Cardiac fibroblast (primary cell): ENCODE data around the gene C19orf47.
"Not testable (repeated sequence)": the region's sequence is repeated elsewhere in the genome, so short reads cannot be mapped to it uniquely, and the experiment has no call there.

Source experiments
- DNase-seq, 2 donors: peaks; one replicate each; pipeline versions ENCODE4 v3.0.0 to v3.0.0-alpha.2; 2010; ENCODE audit warnings: low read depth in 2 of 2
- H3K4me3 ChIP-seq, 2 donors: replicated peaks in 1 of 2; 1 replicate in 1 of 2; 2 replicates in 1 of 2; pipeline ENCODE4 v1.5.1; 2011; ENCODE audit warnings: low read depth in 2 of 2, low read length in 2 of 2, mild to moderate bottlenecking in 2 of 2, moderate library complexity in 1 of 2
- CTCF ChIP-seq: IDR thresholded peaks from one replicate; pipeline ENCODE4 v1.5.1; 2011; ENCODE audit warnings: low read depth, mild to moderate bottlenecking, low read length, inconsistent platforms

C19orf47 gene

GRCh38 chr19:40336601-40336900 is 11.6 kb downstream of the C19orf47 start:
- no peak overlapping the region for H3K4me3 ChIP-seq
- TF ChIP-seq CTCF, result no peak

GRCh38 chr19:40335855-40336600 is 12.2 kb downstream of the C19orf47 start:
- no peak for DNase-seq
- TF ChIP-seq CTCF, result no peak
- no peak overlapping the region for H3K4me3 ChIP-seq

More at GRCh38 chr19:40336601-40336900, 11.6 kb downstream of the C19orf47 start:
- no peak for DNase-seq

- TF ChIP-seq CTCF, result no peak
- DNase-seq, result no peak
Observed at GRCh38 chr19:40335101-40335500, 13.1 kb downstream of the C19orf47 start.

GRCh38 chr19:40333083-40333482 is 15.1 kb downstream of the C19orf47 start:
- not testable (repeated sequence) for DNase-seq, H3K4me3 ChIP-seq

More at GRCh38 chr19:40335101-40335500, 13.1 kb downstream of the C19orf47 start:
- H3K4me3 ChIP-seq, result no peak overlapping the region

- TF ChIP-seq CTCF, result no peak
- no peak for DNase-seq
- no peak overlapping the region for H3K4me3 ChIP-seq
Observed at GRCh38 chr19:40332669-40333068, 15.5 kb downstream of the C19orf47 start.

GRCh38 chr19:40331052-40331451 is 17.1 kb downstream of the C19orf47 start:
- no peak overlapping the region for H3K4me3 ChIP-seq
- no peak for DNase-seq
- TF ChIP-seq CTCF, result no peak

- no peak for DNase-seq
- no peak overlapping the region for H3K4me3 ChIP-seq
- TF ChIP-seq CTCF, result no peak
Observed at GRCh38 chr19:40326201-40326600, 22.0 kb downstream of the C19orf47 start.
